ENCODE measurements around the gene USP4.
"Not testable (repeated sequence)": the region's sequence is repeated elsewhere in the genome, so short reads cannot be mapped to it uniquely, and the experiment has no call there.

The USP4 gene

DNA sequence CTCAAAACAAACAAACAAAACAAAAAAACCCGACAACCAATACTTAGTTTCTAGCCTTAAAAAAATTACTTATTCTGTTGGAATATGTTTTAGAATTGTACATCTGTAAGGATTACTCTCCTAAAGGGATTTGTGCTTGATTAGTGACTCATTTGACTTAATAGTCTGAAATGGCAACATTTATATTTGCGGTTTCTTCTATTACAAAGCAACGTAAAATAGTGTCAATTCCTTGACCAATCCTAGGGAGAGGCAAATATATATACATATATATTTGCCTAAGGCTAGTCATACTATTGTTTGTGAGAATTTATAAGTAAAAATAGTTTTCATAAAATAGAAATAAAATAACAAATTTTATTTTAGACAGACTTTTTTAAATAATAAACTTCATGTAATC is 102.5 kb downstream of the USP4 start:
- H3K4me3 ChIP-seq (ENCODE audit: low read depth, low read length, poor library complexity, severe bottlenecking) = no peak overlapping the region
- no peak overlapping the region for H2AFZ ChIP-seq (ENCODE audit: low read length)
- H4K20me1 ChIP-seq (ENCODE audit: insufficient read depth, low read length) = no peaks in the 10 kb centered on the region
- TF ChIP-seq, protein P1, sequence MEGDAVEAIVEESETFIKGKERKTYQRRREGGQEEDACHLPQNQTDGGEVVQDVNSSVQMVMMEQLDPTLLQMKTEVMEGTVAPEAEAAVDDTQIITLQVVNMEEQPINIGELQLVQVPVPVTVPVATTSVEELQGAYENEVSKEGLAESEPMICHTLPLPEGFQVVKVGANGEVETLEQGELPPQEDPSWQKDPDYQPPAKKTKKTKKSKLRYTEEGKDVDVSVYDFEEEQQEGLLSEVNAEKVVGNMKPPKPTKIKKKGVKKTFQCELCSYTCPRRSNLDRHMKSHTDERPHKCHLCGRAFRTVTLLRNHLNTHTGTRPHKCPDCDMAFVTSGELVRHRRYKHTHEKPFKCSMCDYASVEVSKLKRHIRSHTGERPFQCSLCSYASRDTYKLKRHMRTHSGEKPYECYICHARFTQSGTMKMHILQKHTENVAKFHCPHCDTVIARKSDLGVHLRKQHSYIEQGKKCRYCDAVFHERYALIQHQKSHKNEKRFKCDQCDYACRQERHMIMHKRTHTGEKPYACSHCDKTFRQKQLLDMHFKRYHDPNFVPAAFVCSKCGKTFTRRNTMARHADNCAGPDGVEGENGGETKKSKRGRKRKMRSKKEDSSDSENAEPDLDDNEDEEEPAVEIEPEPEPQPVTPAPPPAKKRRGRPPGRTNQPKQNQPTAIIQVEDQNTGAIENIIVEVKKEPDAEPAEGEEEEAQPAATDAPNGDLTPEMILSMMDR (IDR thresholded peaks at IDR 0.05; ENCODE audit: low read length) = no peak
- no peak for TF ChIP-seq EZH2 (IDR thresholded peaks at IDR 0.05; ENCODE audit: borderline replicate concordance, low read length)
- no peaks in the 10 kb centered on the region for H3K9me2 ChIP-seq (ENCODE audit: low read depth, low read length)
- H3K27me3 ChIP-seq (ENCODE audit: insufficient read depth, low read length) = no peaks in the 10 kb centered on the region
- H3F3A ChIP-seq (ENCODE audit: insufficient read depth, low read length) = no peaks in the 10 kb centered on the region
- no peak overlapping the region for H3K4me2 ChIP-seq (ENCODE audit: low read length)
- no peak overlapping the region for H3K9ac ChIP-seq (ENCODE audit: low read length)
- H3K36me3 ChIP-seq (ENCODE audit: insufficient read depth, low read length) = no peaks in the 10 kb centered on the region
- H3K9me3 ChIP-seq (ENCODE audit: low read length) = peaks cover 21% of the 10 kb centered on the region; the same call in 1 of the 2 replicates
- H3K79me2 ChIP-seq (ENCODE audit: insufficient read depth, low read length) = no peaks in the 10 kb centered on the region
- no peaks in the 10 kb centered on the region for H3K4me1 ChIP-seq (ENCODE audit: insufficient read depth, low read length, severe bottlenecking)
- H3K27ac ChIP-seq (ENCODE audit: low read depth, low read length, poor library complexity, severe bottlenecking) = no peak overlapping the region

DNA sequence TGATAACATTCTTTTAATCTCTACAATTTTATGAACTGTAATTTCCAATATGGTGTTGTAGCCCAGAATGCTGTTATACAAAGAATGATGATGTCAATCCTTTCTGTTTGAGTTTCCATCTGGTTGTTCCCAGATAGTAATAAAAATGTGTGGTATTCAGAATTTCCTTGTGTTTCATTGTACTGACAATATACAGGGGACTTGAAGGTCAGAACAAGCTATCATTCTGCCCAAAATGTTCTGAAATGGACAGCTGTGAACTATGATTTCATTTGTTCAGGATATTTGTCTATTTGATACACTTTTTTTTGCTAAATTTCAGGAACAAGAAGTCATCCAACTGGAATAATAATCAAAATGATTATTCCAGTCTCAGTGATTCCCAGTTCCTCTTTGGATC is 103.6 kb downstream of the USP4 start:
- H3K4me3 ChIP-seq (ENCODE audit: low read depth, low read length, poor library complexity, severe bottlenecking) = no peak overlapping the region
- no peaks in the 10 kb centered on the region for H3K79me2 ChIP-seq (ENCODE audit: insufficient read depth, low read length)
- H3K36me3 ChIP-seq (ENCODE audit: insufficient read depth, low read length) = no peaks in the 10 kb centered on the region
- H3K9me3 ChIP-seq (ENCODE audit: low read length) = peaks cover 21% of the 10 kb centered on the region; the same call in 1 of the 2 replicates
- H3F3A ChIP-seq (ENCODE audit: insufficient read depth, low read length) = no peaks in the 10 kb centered on the region
- no peak overlapping the region for H2AFZ ChIP-seq (ENCODE audit: low read length)
- no peaks in the 10 kb centered on the region for H3K27me3 ChIP-seq (ENCODE audit: insufficient read depth, low read length)
- no peak overlapping the region for H3K9ac ChIP-seq (ENCODE audit: low read length)
- H3K4me1 ChIP-seq (ENCODE audit: insufficient read depth, low read length, severe bottlenecking) = no peaks in the 10 kb centered on the region
- H3K27ac ChIP-seq (ENCODE audit: low read depth, low read length, poor library complexity, severe bottlenecking) = no peak overlapping the region
- H3K9me2 ChIP-seq (ENCODE audit: low read depth, low read length) = no peaks in the 10 kb centered on the region
- H3K4me2 ChIP-seq (ENCODE audit: low read length) = no peak overlapping the region
- TF ChIP-seq, protein P1 (IDR thresholded peaks at IDR 0.05; ENCODE audit: low read length) = no peak
- TF ChIP-seq EZH2 (IDR thresholded peaks at IDR 0.05; ENCODE audit: borderline replicate concordance, low read length) = no peak
- no peaks in the 10 kb centered on the region for H4K20me1 ChIP-seq (ENCODE audit: insufficient read depth, low read length)

DNA sequence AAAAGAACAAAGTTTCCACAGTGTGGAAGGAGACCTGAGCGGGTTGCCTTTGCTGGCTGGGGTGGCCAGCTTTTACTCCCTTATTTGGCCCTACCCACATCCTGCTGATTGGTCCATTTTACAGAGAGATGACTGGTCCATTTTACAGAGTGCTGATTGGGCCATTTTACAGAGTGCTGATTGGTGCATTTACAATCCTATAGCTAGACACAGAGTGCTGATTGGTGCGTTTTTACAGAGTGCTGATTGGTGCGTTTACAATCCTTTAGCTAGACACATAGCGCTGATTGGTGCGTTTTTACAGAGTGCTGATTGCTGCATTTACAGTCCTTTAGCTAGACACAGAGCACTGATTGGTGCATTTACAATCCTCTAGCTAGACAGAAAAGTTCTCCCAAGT is 111.0 kb downstream of the USP4 start:
- not testable (repeated sequence) for H3K4me3 ChIP-seq (ENCODE audit: low read depth, low read length, poor library complexity, severe bottlenecking); H3K27me3 ChIP-seq (ENCODE audit: insufficient read depth, low read length); H3F3A ChIP-seq (ENCODE audit: insufficient read depth, low read length); H4K20me1 ChIP-seq (ENCODE audit: insufficient read depth, low read length); H3K36me3 ChIP-seq (ENCODE audit: insufficient read depth, low read length); H3K79me2 ChIP-seq (ENCODE audit: insufficient read depth, low read length); H3K27ac ChIP-seq (ENCODE audit: low read depth, low read length, poor library complexity, severe bottlenecking); H3K9ac ChIP-seq (ENCODE audit: low read length); H3K4me2 ChIP-seq (ENCODE audit: low read length); H2AFZ ChIP-seq (ENCODE audit: low read length); H3K9me2 ChIP-seq (ENCODE audit: low read depth, low read length); H3K4me1 ChIP-seq (ENCODE audit: insufficient read depth, low read length, severe bottlenecking)
- H3K9me3 ChIP-seq (ENCODE audit: low read length) = peaks cover 11% of the 10 kb centered on the region; the same call in 1 of the 2 replicates
